Epithelial cell of proximal tubule (primary cell): ENCODE data around the gene SNUPN. TPM values are rescaled to one million over a fixed set of nuclear protein-coding genes. Genes with fewer than 3 reads are reported as not detected.

Experiments used
- DNase-seq: peaks from one replicate; pipeline ENCODE4 v3.0.0-alpha.2; 2011; ENCODE audit warnings: low read depth
- H3K4me3 ChIP-seq: 2 replicates; pipeline ENCODE4 v1.5.1; 2011; ENCODE audit warnings: low read depth, mild to moderate bottlenecking, low read length
- total RNA-seq: library from RNA; depleted of rRNA; stranded (reverse); fragments of >200 nt; gene quantifications from 2 replicates; pipeline ENCODE4 v1.2.3, GENCODE V29; 2015
- TF ChIP-seq, protein P1 (sequence below): conservative IDR thresholded peaks from 2 replicates; pipeline ENCODE4 v1.5.1; 2012; ENCODE audit warnings: low read depth, mild to moderate bottlenecking, low read length

Gene SNUPN
- total RNA-seq, 1 donor from 2014 or later, result 23.8 TPM

DNA sequence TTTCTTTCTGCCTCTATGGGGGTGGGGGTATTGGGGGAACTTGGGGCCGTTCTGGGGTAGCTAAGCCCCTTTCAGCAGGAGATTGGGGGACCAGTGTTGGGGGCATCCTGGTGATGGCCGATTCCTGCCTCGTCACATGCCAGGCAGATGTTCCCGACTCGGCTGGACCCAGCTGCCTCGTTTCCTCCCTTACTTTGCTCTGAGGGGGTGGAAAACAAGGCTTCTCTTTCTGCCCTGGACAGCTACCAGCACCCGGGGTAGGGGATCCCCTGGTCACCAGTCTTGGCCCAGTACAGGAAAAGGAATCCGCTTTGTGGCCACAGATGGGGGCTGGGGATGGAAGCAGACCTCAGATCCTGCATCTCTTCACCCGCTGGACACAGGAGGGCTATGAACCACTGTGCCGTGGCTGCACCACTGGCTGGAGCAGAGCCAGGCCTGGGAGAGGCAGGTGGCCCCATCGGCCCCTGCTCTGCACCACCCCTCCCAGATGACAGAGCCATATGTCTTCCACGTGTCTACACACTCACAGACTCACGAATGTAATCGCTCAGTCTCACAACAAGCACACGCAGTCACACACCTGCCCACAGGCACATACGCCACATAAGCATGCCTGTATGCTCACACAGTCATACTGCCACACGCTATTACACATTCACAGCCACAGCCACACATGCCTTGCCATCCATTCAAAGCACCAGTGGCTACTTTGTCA, 34.6 kb upstream of the SNUPN start:
- TF ChIP-seq, protein P1, sequence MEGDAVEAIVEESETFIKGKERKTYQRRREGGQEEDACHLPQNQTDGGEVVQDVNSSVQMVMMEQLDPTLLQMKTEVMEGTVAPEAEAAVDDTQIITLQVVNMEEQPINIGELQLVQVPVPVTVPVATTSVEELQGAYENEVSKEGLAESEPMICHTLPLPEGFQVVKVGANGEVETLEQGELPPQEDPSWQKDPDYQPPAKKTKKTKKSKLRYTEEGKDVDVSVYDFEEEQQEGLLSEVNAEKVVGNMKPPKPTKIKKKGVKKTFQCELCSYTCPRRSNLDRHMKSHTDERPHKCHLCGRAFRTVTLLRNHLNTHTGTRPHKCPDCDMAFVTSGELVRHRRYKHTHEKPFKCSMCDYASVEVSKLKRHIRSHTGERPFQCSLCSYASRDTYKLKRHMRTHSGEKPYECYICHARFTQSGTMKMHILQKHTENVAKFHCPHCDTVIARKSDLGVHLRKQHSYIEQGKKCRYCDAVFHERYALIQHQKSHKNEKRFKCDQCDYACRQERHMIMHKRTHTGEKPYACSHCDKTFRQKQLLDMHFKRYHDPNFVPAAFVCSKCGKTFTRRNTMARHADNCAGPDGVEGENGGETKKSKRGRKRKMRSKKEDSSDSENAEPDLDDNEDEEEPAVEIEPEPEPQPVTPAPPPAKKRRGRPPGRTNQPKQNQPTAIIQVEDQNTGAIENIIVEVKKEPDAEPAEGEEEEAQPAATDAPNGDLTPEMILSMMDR, result no peak
- no peak overlapping the region for H3K4me3 ChIP-seq
- DNase-seq, result no peak

DNA sequence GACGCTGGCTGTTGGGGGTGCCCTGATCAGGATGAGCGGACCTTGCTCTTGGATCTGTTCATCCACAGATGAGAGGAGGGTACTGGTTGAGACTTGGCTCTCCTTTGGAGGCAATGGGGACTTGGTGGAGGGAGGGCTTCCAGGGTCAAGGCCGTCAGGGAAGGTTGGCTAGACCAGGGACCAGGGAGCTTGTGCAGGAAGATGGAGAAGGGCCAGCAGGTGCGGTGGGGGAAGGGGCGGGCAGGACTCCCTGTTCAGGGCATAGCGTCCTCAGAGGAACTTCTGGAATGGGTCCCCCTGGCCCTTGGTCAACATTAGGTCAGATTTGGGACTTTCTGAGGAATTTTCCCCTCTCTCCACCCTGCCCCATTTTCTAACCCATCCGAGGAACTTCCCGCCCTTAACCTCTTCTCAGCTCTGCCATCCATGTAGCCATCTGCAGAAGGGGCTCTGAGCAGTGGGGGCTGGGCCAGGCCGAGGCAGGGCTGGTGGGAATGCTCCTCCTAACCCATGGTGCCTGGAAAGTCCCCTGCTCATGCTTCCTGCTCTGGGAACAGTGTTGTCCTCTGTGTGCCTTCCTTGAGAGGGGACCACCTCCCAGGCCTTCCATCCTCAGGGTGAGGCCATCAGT, 33.7 kb upstream of the SNUPN start:
- DNase-seq, result no peak
- TF ChIP-seq, protein P1, result no peak
- H3K4me3 ChIP-seq, result no peak overlapping the region

DNA sequence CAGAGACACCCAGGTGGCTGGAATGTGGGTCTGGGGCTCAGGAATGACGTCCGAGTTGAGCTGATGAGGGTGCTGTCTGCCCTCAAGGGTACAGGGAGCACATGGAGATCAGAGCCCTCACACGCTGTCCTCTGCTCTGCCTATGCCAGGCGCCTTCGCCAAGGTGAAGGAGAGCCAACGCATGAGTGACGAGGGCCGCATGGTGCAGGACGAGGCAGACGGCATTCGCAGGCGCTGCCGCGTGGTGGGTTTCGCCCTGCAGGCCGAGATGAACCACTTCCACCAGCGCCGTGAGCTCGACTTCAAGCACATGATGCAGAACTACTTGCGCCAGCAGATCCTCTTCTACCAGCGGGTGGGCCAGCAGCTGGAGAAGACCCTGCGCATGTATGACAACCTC, 31.3 kb upstream of the SNUPN start:
- no peak overlapping the region for H3K4me3 ChIP-seq
- TF ChIP-seq, protein P1, result no peak
- no peak for DNase-seq

DNA sequence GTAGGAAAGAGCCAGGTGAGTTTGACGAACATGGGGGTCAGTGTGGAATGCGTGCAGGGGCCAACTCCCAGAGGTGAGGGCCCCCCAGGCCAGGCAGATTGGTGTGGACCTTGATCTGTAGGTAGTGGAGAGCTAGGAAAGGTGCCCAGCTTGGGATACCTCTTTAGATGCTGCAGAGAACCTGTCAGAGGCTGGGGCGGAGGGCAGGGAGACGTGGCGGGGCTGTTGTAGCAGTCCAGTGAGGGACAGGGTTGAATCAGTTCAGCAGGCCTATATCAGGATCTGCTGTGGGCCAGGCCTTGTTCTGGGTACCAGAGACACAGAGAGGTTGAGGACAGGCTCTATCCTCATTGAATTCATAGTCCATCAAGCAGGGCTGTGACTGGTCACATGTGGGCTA, 30.8 kb upstream of the SNUPN start:
- TF ChIP-seq, protein P1, result no peak
- H3K4me3 ChIP-seq, result no peak overlapping the region
- no peak for DNase-seq

DNA sequence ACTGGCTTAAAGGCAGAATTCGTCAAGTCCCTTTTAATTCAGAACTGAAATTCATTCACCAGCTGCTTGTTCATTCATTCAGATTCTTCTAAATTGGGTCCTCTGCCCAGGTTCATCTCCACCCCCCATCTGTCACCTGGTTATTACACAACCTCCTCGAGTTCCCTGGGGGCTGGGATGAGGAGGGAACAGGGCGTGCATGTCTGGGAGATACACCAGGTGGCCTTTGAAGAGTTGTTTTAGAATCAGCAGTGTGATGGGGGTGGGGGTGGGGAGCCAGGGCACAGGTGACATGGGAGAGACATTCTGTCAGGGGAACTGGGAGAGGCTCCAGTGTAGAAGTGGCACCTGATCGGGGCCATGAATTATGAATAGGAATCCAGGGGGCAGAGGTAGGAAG, 30.4 kb upstream of the SNUPN start:
- TF ChIP-seq, protein P1, result no peak
- no peak overlapping the region for H3K4me3 ChIP-seq
- no peak for DNase-seq

DNA sequence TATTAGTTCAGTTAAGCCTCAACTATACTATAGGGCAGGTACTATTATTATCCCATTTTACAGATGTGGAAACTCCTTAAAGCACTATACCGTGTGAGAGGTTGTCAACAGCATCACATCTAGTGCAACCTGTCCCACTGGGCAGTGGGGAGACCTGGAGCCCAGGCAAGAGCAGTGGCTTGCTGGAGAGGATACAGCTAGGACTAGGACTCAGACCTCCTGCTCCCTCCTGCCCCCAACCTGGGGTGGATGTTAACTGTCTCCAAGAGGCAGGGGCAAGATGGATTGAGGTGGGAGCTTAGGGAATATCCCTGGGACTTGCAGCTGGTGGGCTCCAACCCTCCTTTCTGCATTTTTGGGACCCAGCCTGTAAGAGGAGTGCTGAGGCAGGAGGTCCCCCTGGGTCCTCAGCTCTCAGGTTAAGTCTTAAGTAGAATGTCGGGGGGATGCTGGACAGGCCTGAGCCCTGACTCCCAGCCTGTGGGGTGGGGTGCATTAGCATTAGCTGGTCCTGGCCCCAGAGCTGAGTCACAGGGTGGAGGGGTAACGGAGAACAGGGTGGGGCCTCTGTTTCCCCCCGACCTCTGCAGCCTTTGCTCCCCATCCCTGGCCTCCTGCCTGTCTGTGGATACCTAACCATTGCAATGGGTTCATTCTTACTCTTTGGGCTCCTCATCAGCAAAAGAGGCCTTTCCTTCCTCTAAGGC, 28.8 kb upstream of the SNUPN start:
- TF ChIP-seq, protein P1, result no peak
- DNase-seq, result no peak
- H3K4me3 ChIP-seq, result no peak overlapping the region
